ENCODE measurements around the gene NIP7.
"Not testable (repeated sequence)": the region's sequence is repeated elsewhere in the genome, so short reads cannot be mapped to it uniquely, and the experiment has no call there.

NIP7 gene

GRCh38 chr16:69348222-69348621 is 8.7 kb downstream of the NIP7 start:
- no peak for DNase-seq

GRCh38 chr16:69349536-69349935 is 10.0 kb downstream of the NIP7 start:
- DNase-seq: no peak

GRCh38 chr16:69350536-69351133 is 11.1 kb downstream of the NIP7 start:
- no peak for DNase-seq

- DNase-seq: no peak
Measured at GRCh38 chr16:69351309-69352027, 11.9 kb downstream of the NIP7 start, which contains the start of gene TMED6. Gene TMED6 (minus strand): TSS chr16:69351786. CDS start chr16:69351753, 33 bp downstream.

- not testable (repeated sequence) for DNase-seq
Measured at GRCh38 chr16:69360070-69360469, 20.5 kb downstream of the NIP7 start.

GRCh38 chr16:69363281-69363717 is 23.7 kb downstream of the NIP7 start:
- no peak for DNase-seq

- DNase-seq: no peak
Measured at GRCh38 chr16:69364088-69364487, 24.5 kb downstream of the NIP7 start.

GRCh38 chr16:69365901-69366300 is 26.3 kb downstream of the NIP7 start:
- DNase-seq: no peak

- no peak for DNase-seq
Measured at GRCh38 chr16:69366431-69366830, 26.9 kb downstream of the NIP7 start.

GRCh38 chr16:69367980-69368379 is 28.4 kb downstream of the NIP7 start:
- no peak for DNase-seq

GRCh38 chr16:69368866-69369265 is 29.3 kb downstream of the NIP7 start:
- no peak for DNase-seq

- no peak for DNase-seq
Measured at GRCh38 chr16:69371564-69371963, 32.0 kb downstream of the NIP7 start.

- DNase-seq: no peak
Measured at GRCh38 chr16:69373019-69373418, 33.4 kb downstream of the NIP7 start.

- no peak for DNase-seq
Measured at GRCh38 chr16:69376393-69377059, 37.0 kb downstream of the NIP7 start.

- DNase-seq: no peak
Measured at GRCh38 chr16:69378036-69378435, 38.5 kb downstream of the NIP7 start.

GRCh38 chr16:69378760-69379159 is 39.2 kb downstream of the NIP7 start:
- DNase-seq: no peak

- no peak for DNase-seq
Measured at GRCh38 chr16:69381231-69381630, 41.7 kb downstream of the NIP7 start.

- DNase-seq: no peak
Measured at GRCh38 chr16:69382421-69382820, 42.8 kb downstream of the NIP7 start.

GRCh38 chr16:69384974-69385373 is 45.4 kb downstream of the NIP7 start:
- no peak for DNase-seq

GRCh38 chr16:69386596-69386995 is 47.0 kb downstream of the NIP7 start:
- DNase-seq: no peak

Data from central memory CD4-positive, alpha-beta T cell (primary cell).